Measurements from ENCODE around the gene ARMC5.
A peak's percentile ranks its signal among the peaks of the same experiment; 100 is the strongest.
"Not testable (repeated sequence)": the region's sequence is repeated elsewhere in the genome, so short reads cannot be mapped to it uniquely, and the experiment has no call there.

Gene ARMC5

GRCh38 chr16:31438414-31438813 is 20.9 kb upstream of the ARMC5 start:
- Histone ChIP-seq H3K4me3 (ENCODE audit: low read depth, low read length) (no peak overlapping the region), H3K4me1 (ENCODE audit: control insufficient read depth, insufficient read depth, low read length) (no peaks in the 10 kb centered on the region), H3K36me3 (ENCODE audit: control insufficient read depth, insufficient read depth, low read length) (no peaks in the 10 kb centered on the region), H3K9ac (ENCODE audit: low read depth, low read length) (no peak overlapping the region), H3K9me3 (ENCODE audit: control insufficient read depth, insufficient read depth, low read length) (no peaks in the 10 kb centered on the region), H3K27me3 (ENCODE audit: control insufficient read depth, insufficient read depth, low read length) (no peaks in the 10 kb centered on the region)

GRCh38 chr16:31439023-31439422 is 20.3 kb upstream of the ARMC5 start:
- H3K27me3 ChIP-seq (ENCODE audit: control insufficient read depth, insufficient read depth, low read length); H3K4me3 ChIP-seq (ENCODE audit: low read depth, low read length); H3K4me1 ChIP-seq (ENCODE audit: control insufficient read depth, insufficient read depth, low read length); H3K36me3 ChIP-seq (ENCODE audit: control insufficient read depth, insufficient read depth, low read length); H3K9ac ChIP-seq (ENCODE audit: low read depth, low read length); H3K9me3 ChIP-seq (ENCODE audit: control insufficient read depth, insufficient read depth, low read length): not testable (repeated sequence)

GRCh38 chr16:31439519-31439918 is 19.8 kb upstream of the ARMC5 start:
- no peaks in the 10 kb centered on the region for H3K36me3 ChIP-seq (ENCODE audit: control insufficient read depth, insufficient read depth, low read length)
- no peaks in the 10 kb centered on the region for H3K9me3 ChIP-seq (ENCODE audit: control insufficient read depth, insufficient read depth, low read length)
- H3K9ac ChIP-seq (ENCODE audit: low read depth, low read length), result no peak overlapping the region
- H3K27me3 ChIP-seq (ENCODE audit: control insufficient read depth, insufficient read depth, low read length), result no peaks in the 10 kb centered on the region
- H3K4me3 ChIP-seq (ENCODE audit: low read depth, low read length), result no peak overlapping the region
- no peaks in the 10 kb centered on the region for H3K4me1 ChIP-seq (ENCODE audit: control insufficient read depth, insufficient read depth, low read length)

- no peaks in the 10 kb centered on the region for H3K4me1 ChIP-seq (ENCODE audit: control insufficient read depth, insufficient read depth, low read length)
- H3K9ac ChIP-seq (ENCODE audit: low read depth, low read length), result no peak overlapping the region
- H3K27me3 ChIP-seq (ENCODE audit: control insufficient read depth, insufficient read depth, low read length), result no peaks in the 10 kb centered on the region
- H3K9me3 ChIP-seq (ENCODE audit: control insufficient read depth, insufficient read depth, low read length), result no peaks in the 10 kb centered on the region
- H3K36me3 ChIP-seq (ENCODE audit: control insufficient read depth, insufficient read depth, low read length), result no peaks in the 10 kb centered on the region
- no peak overlapping the region for H3K4me3 ChIP-seq (ENCODE audit: low read depth, low read length)
Observed at GRCh38 chr16:31440516-31441184, 18.7 kb upstream of the ARMC5 start.

- no peaks in the 10 kb centered on the region for H3K4me1 ChIP-seq (ENCODE audit: control insufficient read depth, insufficient read depth, low read length)
- H3K9me3 ChIP-seq (ENCODE audit: control insufficient read depth, insufficient read depth, low read length), result no peaks in the 10 kb centered on the region
- H3K36me3 ChIP-seq (ENCODE audit: control insufficient read depth, insufficient read depth, low read length), result no peaks in the 10 kb centered on the region
- no peak overlapping the region for H3K9ac ChIP-seq (ENCODE audit: low read depth, low read length)
- H3K4me3 ChIP-seq (ENCODE audit: low read depth, low read length), result no peak overlapping the region
- no peaks in the 10 kb centered on the region for H3K27me3 ChIP-seq (ENCODE audit: control insufficient read depth, insufficient read depth, low read length)
Observed at GRCh38 chr16:31441956-31442355, 17.3 kb upstream of the ARMC5 start.

- not testable (repeated sequence) for H3K36me3 ChIP-seq (ENCODE audit: control insufficient read depth, insufficient read depth, low read length); H3K9ac ChIP-seq (ENCODE audit: low read depth, low read length); H3K27me3 ChIP-seq (ENCODE audit: control insufficient read depth, insufficient read depth, low read length); H3K4me1 ChIP-seq (ENCODE audit: control insufficient read depth, insufficient read depth, low read length); H3K4me3 ChIP-seq (ENCODE audit: low read depth, low read length); H3K9me3 ChIP-seq (ENCODE audit: control insufficient read depth, insufficient read depth, low read length)
Observed at GRCh38 chr16:31445931-31446330, 13.4 kb upstream of the ARMC5 start.

GRCh38 chr16:31451201-31451600 is 8.1 kb upstream of the ARMC5 start:
- Histone ChIP-seq H3K9ac (ENCODE audit: low read depth, low read length) (no peak overlapping the region), H3K36me3 (ENCODE audit: control insufficient read depth, insufficient read depth, low read length) (no peaks in the 10 kb centered on the region), H3K4me3 (ENCODE audit: low read depth, low read length) (no peak overlapping the region), H3K27me3 (ENCODE audit: control insufficient read depth, insufficient read depth, low read length) (no peaks in the 10 kb centered on the region), H3K4me1 (ENCODE audit: control insufficient read depth, insufficient read depth, low read length) (peaks cover 17% of the 10 kb centered on the region), H3K9me3 (ENCODE audit: control insufficient read depth, insufficient read depth, low read length) (no peaks in the 10 kb centered on the region)

- Histone ChIP-seq H3K36me3 (ENCODE audit: control insufficient read depth, insufficient read depth, low read length) (no peaks in the 10 kb centered on the region), H3K27me3 (ENCODE audit: control insufficient read depth, insufficient read depth, low read length) (no peaks in the 10 kb centered on the region), H3K9ac (ENCODE audit: low read depth, low read length) (no peak overlapping the region), H3K4me3 (ENCODE audit: low read depth, low read length) (no peak overlapping the region), H3K4me1 (ENCODE audit: control insufficient read depth, insufficient read depth, low read length) (peaks cover 17% of the 10 kb centered on the region), H3K9me3 (ENCODE audit: control insufficient read depth, insufficient read depth, low read length) (no peaks in the 10 kb centered on the region)
Observed at GRCh38 chr16:31451681-31452351, 7.5 kb upstream of the ARMC5 start.

GRCh38 chr16:31452631-31453106 is 6.6 kb upstream of the ARMC5 start:
- Histone ChIP-seq H3K4me1 (ENCODE audit: control insufficient read depth, insufficient read depth, low read length) (peaks cover 17% of the 10 kb centered on the region), H3K9me3 (ENCODE audit: control insufficient read depth, insufficient read depth, low read length) (no peaks in the 10 kb centered on the region), H3K4me3 (ENCODE audit: low read depth, low read length) (no peak overlapping the region), H3K27me3 (ENCODE audit: control insufficient read depth, insufficient read depth, low read length) (no peaks in the 10 kb centered on the region), H3K36me3 (ENCODE audit: control insufficient read depth, insufficient read depth, low read length) (no peaks in the 10 kb centered on the region), H3K9ac (ENCODE audit: low read depth, low read length) (no peak overlapping the region)

- H3K36me3 ChIP-seq (ENCODE audit: control insufficient read depth, insufficient read depth, low read length), result no peaks in the 10 kb centered on the region
- H3K9ac ChIP-seq (ENCODE audit: low read depth, low read length), result no peak overlapping the region
- H3K27me3 ChIP-seq (ENCODE audit: control insufficient read depth, insufficient read depth, low read length), result no peaks in the 10 kb centered on the region
- H3K4me1 ChIP-seq (ENCODE audit: control insufficient read depth, insufficient read depth, low read length), result peaks cover 17% of the 10 kb centered on the region
- H3K4me3 ChIP-seq (ENCODE audit: low read depth, low read length), result peak overlapping the region; percentile 4
- no peaks in the 10 kb centered on the region for H3K9me3 ChIP-seq (ENCODE audit: control insufficient read depth, insufficient read depth, low read length)
Observed at GRCh38 chr16:31453255-31454204, 5.8 kb upstream of the ARMC5 start.

- H3K36me3 ChIP-seq (ENCODE audit: control insufficient read depth, insufficient read depth, low read length), result no peaks in the 10 kb centered on the region
- H3K4me3 ChIP-seq (ENCODE audit: low read depth, low read length), result no peak overlapping the region
- H3K27me3 ChIP-seq (ENCODE audit: control insufficient read depth, insufficient read depth, low read length), result no peaks in the 10 kb centered on the region
- H3K9me3 ChIP-seq (ENCODE audit: control insufficient read depth, insufficient read depth, low read length), result no peaks in the 10 kb centered on the region
- H3K4me1 ChIP-seq (ENCODE audit: control insufficient read depth, insufficient read depth, low read length), result peaks cover 23% of the 10 kb centered on the region
- H3K9ac ChIP-seq (ENCODE audit: low read depth, low read length), result no peak overlapping the region
Observed at GRCh38 chr16:31455601-31456314, 3.5 kb upstream of the ARMC5 start.

All from iPS-15b (cell line).